SK-N-SH (cell line): Measurements from ENCODE around the gene UTP25.

Experiments
- EP300 ChIP-seq, 2 experiments: IDR thresholded peaks; 2 replicates each; pipeline versions ENCODE4 v1.4.0 to v1.6.1; 2012; ENCODE audit warnings: borderline replicate concordance in 1 of 2, low read depth in 1 of 2, low read length in 1 of 2
- EZH2phosphoT487 ChIP-seq: fragments of 200-600 bp; sonication (generic); IDR thresholded peaks from 2 replicates; pipeline ENCODE4 v1.6.1; 2017; ENCODE audit warnings: low read depth, mixed run types, mild to moderate bottlenecking, antibody characterized with exemption, moderate library complexity, borderline replicate concordance
- GABPA ChIP-seq: IDR thresholded peaks from 2 replicates; pipeline ENCODE4 v1.4.0; 2012; ENCODE audit warnings: low read depth, mild to moderate bottlenecking
- POLR2AphosphoS5 ChIP-seq: IDR thresholded peaks from 2 replicates; pipeline ENCODE4 v1.6.1; 2012; ENCODE audit warnings: low read depth, low read length
- RAD21 ChIP-seq: IDR thresholded peaks from 2 replicates; pipeline ENCODE4 v1.6.1; 2012; ENCODE audit warnings: mild to moderate bottlenecking, low read length
- RFX5 ChIP-seq: IDR thresholded peaks from 2 replicates; pipeline ENCODE4 v1.6.1; 2012; ENCODE audit warnings: mild to moderate bottlenecking, improper control_type of control experiment, low read length
- TAF1 ChIP-seq: IDR thresholded peaks from 2 replicates; pipeline ENCODE4 v1.6.1; 2012; ENCODE audit warnings: low read depth, mild to moderate bottlenecking, low read length, moderate library complexity, borderline replicate concordance
- TEAD4 ChIP-seq: IDR thresholded peaks from 2 replicates; pipeline ENCODE4 v1.4.0; 2012; ENCODE audit warnings: mild to moderate bottlenecking, borderline replicate concordance; ENCODE audit not compliant: insufficient read depth
- TF ChIP-seq, protein P1 (sequence below): fragments of 200-600 bp; sonication (generic); IDR thresholded peaks from 2 replicates; pipeline ENCODE4 v1.6.1; 2017; ENCODE audit warnings: antibody characterized with exemption, mild to moderate bottlenecking, moderate library complexity
- TF ChIP-seq, protein P2 (sequence below): IDR thresholded peaks from 2 replicates; pipeline ENCODE4 v1.6.1; 2012; ENCODE audit warnings: mild to moderate bottlenecking, low read depth, low read length, moderate library complexity

DNA sequence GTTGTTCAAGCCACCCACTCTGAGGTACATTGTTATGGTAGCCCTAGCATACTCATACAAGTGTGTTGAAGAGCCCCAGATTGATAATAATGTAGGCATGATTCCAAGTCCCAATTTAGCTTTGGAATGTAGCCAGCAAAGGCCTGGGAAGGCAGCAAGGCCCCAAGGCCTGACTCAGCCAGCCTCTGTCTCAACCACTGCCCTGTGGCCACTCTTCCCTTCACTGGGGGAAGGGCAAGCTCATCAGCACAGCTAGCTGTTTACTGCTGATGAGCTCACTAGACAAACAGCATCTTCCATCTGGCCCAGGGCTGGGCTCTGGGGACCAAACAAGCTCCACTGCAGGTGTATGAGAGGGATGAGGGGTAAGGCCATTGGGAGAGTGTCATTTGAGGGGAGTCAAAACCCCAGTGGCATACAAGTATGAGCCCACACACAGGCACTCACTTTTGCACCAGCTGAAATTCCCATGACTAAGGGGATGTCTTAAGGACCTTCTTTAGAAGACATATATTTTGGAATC, 19.7 kb upstream of the UTP25 start:
- TF ChIP-seq, protein P1, sequence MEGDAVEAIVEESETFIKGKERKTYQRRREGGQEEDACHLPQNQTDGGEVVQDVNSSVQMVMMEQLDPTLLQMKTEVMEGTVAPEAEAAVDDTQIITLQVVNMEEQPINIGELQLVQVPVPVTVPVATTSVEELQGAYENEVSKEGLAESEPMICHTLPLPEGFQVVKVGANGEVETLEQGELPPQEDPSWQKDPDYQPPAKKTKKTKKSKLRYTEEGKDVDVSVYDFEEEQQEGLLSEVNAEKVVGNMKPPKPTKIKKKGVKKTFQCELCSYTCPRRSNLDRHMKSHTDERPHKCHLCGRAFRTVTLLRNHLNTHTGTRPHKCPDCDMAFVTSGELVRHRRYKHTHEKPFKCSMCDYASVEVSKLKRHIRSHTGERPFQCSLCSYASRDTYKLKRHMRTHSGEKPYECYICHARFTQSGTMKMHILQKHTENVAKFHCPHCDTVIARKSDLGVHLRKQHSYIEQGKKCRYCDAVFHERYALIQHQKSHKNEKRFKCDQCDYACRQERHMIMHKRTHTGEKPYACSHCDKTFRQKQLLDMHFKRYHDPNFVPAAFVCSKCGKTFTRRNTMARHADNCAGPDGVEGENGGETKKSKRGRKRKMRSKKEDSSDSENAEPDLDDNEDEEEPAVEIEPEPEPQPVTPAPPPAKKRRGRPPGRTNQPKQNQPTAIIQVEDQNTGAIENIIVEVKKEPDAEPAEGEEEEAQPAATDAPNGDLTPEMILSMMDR = no peak
- peak; percentile 27; the same call in 1 of the 2 replicates for TF ChIP-seq RAD21
- TF ChIP-seq POLR2AphosphoS5 = peak; percentile 66; the same call in 1 of the 2 replicates
- peak; percentile 39; the same call in 1 of the 2 replicates for TF ChIP-seq TAF1
- TF ChIP-seq, protein P2, sequence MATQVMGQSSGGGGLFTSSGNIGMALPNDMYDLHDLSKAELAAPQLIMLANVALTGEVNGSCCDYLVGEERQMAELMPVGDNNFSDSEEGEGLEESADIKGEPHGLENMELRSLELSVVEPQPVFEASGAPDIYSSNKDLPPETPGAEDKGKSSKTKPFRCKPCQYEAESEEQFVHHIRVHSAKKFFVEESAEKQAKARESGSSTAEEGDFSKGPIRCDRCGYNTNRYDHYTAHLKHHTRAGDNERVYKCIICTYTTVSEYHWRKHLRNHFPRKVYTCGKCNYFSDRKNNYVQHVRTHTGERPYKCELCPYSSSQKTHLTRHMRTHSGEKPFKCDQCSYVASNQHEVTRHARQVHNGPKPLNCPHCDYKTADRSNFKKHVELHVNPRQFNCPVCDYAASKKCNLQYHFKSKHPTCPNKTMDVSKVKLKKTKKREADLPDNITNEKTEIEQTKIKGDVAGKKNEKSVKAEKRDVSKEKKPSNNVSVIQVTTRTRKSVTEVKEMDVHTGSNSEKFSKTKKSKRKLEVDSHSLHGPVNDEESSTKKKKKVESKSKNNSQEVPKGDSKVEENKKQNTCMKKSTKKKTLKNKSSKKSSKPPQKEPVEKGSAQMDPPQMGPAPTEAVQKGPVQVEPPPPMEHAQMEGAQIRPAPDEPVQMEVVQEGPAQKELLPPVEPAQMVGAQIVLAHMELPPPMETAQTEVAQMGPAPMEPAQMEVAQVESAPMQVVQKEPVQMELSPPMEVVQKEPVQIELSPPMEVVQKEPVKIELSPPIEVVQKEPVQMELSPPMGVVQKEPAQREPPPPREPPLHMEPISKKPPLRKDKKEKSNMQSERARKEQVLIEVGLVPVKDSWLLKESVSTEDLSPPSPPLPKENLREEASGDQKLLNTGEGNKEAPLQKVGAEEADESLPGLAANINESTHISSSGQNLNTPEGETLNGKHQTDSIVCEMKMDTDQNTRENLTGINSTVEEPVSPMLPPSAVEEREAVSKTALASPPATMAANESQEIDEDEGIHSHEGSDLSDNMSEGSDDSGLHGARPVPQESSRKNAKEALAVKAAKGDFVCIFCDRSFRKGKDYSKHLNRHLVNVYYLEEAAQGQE = peak; percentile 57; the same call in 1 of the 2 replicates
- peak; percentile 61; the same call in 1 of the 2 replicates for TF ChIP-seq TEAD4
- TF ChIP-seq EZH2phosphoT487 = no peak
- TF ChIP-seq RFX5 = no peak
- no peak for TF ChIP-seq GABPA
- peak; percentile 69 to 86; a peak in 2 of 4 replicates for TF ChIP-seq EP300 (IDR thresholded peaks at IDR 0.05; ENCODE audit: borderline replicate concordance in 1 of 2, low read depth in 1 of 2, low read length in 1 of 2)
